ENCODE measurements around the gene ARHGAP12.

DNA sequence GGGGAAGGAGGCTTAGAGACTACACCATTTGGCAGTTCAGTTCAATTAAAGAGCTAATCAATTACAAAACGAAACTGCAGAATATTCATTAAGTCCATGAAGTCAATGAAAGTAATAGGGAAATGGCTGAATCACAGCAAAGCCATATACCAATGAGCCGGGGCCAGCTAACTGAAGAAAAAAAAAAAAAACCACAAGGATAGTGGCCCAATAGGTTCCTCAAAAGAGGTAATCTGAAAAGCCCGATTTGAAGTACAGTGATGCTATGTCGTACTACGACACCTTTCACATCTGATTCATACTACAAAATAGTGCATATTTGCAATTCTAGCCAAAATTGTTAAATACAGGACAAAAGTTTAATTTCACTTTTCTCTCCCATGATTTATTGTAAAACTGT lies 2.5 kb downstream of the ARHGAP12 start:
- TF ChIP-seq GATA2 (IDR thresholded peaks at IDR 0.05; ENCODE audit: low read depth, low read length) (no peak), GATA3 (IDR thresholded peaks at IDR 0.05; ENCODE audit: low read depth, low read length) (no peak)
